Left lung (tissue), 10 donors: ENCODE measurements around the gene LMAN2L. TPM values are rescaled to one million over a fixed set of nuclear protein-coding genes. Genes with fewer than 3 reads are reported as not detected.

Experiments
- ATAC-seq: fragments of 200-7000 bp; cut with Tn5 transposase; one replicate; pipeline ENCODE4 v1.9.1; 2020; ENCODE audit warnings: moderate library complexity
- DNase-seq, 4 donors: peaks; one replicate each; pipeline ENCODE4 v3.0.0-alpha.2; 2013 to 2020
- H3K27ac ChIP-seq, 2 donors: fragments of 200-600 bp; sonication (generic) in 1 of 2; one replicate each; pipeline versions ENCODE4 v1.5.0 to v1.8.0; 2020 to 2021
- H3K27me3 ChIP-seq, 2 donors: fragments of 200-600 bp; sonication (generic) in 1 of 2; one replicate each; pipeline versions ENCODE4 v1.5.0 to v1.8.0; 2020 to 2021
- H3K36me3 ChIP-seq, 2 donors: fragments of 200-600 bp; sonication (generic) in 1 of 2; one replicate each; pipeline versions ENCODE4 v1.5.0 to v1.8.0; 2020 to 2021
- H3K4me1 ChIP-seq, 2 donors: fragments of 200-600 bp; one replicate each; pipeline ENCODE4 v1.8.0; 2021
- H3K4me3 ChIP-seq, 2 donors: fragments of 200-600 bp; sonication (generic) in 1 of 2; one replicate each; pipeline versions ENCODE4 v1.5.0 to v1.8.0; 2020 to 2021; ENCODE audit warnings: mild to moderate bottlenecking in 1 of 2
- H3K9me3 ChIP-seq, 2 donors: fragments of 200-600 bp; sonication (generic) in 1 of 2; one replicate each; pipeline versions ENCODE4 v1.5.0 to v1.8.0; 2020 to 2021
- intact Hi-C, 2 donors: fragments of 100-400 bp; cut with DNase I; formaldehyde crosslinking; loops; one replicate each; pipeline versions ENCODE4 v1.11.2 to v1.14.2; 2022
- polyA plus RNA-seq, 6 donors: library from polyadenylated mRNA; unstranded; fragments of 120-200 nt; gene quantifications; one replicate each; pipeline ENCODE4 v1.2.1, GENCODE V29; 2013; ENCODE audit not compliant: insufficient read length in 6 of 6
- total RNA-seq, 2 donors: library from RNA; stranded (reverse); fragmentation: NEBNext Ultra II Directional; extraction: Animal tissue kit (Norgen Biotek cat#: 25700); gene quantifications; one replicate each; pipeline ENCODE4 v1.2.1, GENCODE V29; 2021
- TF ChIP-seq, protein P1 (sequence below), 2 donors: fragments of 200-600 bp; sonication (generic) in 1 of 2; IDR thresholded peaks; one replicate each; pipeline versions ENCODE4 v1.5.0 to v1.8.0; 2021; ENCODE audit warnings: antibody characterized with exemption in 2 of 2
- donor health status: DM: no; HTN: yes; CAD: no.
- donor health status: DM: no; HTN: no; CAD: no.

Gene LMAN2L
- total and polyA plus RNA-seq, 8 donors, result 18.4 to 54.7 (median 47.6) TPM

- peaks cover 0 to 7% of the 10 kb centered on the region in 2 donors for H3K36me3 ChIP-seq
- DNase-seq, result peak in 3 of 4 donors; percentile 18 to 79 (median 60)
- intact Hi-C loops, result no loop called here
- no peaks in the 10 kb centered on the region for H3K9me3 ChIP-seq
- TF ChIP-seq, protein P1, sequence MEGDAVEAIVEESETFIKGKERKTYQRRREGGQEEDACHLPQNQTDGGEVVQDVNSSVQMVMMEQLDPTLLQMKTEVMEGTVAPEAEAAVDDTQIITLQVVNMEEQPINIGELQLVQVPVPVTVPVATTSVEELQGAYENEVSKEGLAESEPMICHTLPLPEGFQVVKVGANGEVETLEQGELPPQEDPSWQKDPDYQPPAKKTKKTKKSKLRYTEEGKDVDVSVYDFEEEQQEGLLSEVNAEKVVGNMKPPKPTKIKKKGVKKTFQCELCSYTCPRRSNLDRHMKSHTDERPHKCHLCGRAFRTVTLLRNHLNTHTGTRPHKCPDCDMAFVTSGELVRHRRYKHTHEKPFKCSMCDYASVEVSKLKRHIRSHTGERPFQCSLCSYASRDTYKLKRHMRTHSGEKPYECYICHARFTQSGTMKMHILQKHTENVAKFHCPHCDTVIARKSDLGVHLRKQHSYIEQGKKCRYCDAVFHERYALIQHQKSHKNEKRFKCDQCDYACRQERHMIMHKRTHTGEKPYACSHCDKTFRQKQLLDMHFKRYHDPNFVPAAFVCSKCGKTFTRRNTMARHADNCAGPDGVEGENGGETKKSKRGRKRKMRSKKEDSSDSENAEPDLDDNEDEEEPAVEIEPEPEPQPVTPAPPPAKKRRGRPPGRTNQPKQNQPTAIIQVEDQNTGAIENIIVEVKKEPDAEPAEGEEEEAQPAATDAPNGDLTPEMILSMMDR (IDR thresholded peaks at IDR 0.05), result no peak
- H3K27me3 ChIP-seq, result no peaks in the 10 kb centered on the region
- H3K4me1 ChIP-seq, result peaks cover 0 to 26% of the 10 kb centered on the region in 2 donors
- H3K4me3 ChIP-seq, result no peak overlapping the region
- peak; percentile 87 for ATAC-seq
- H3K27ac ChIP-seq, result no peak overlapping the region
Measured at GRCh38 chr2:96771796-96772618, 32.1 kb upstream of the LMAN2L start.

DNA sequence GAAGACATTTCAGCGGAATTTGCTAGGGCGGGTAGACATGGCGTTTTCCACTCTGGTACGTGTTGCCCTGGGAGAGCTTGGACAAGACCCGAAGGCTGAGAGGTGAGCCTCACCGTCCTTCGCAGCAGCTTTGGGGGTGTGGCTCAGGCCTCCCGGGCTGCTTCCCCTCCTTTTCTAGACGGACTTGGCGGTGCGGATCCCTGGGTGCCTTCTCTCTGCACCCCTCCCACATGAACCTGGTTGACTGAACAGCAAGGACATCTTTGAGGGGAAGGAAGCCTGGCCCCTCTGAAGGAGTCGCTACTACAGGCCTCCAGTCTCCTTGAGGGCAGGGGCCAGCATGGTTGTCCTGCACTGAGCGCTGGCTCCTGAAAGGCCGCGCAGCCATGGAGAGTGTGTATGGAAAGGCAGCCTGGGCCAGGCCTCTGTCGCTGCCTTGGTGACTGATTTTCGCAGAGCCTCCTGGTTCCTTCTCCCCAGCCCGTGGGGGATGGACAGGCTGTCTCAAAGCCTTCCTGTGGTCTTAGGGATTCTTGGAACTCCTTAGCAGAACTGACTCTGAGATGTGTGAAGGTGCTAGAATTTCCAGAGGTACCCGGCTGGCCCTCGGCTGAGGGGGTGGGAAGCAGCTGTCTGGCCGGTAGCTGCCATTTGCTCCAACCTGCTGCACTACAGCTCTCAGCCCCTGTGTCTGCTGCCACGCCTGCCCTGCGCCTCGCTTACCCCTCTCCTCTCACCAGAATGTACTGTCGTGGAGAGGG is 30.8 kb upstream of the LMAN2L start:
- DNase-seq (no peak), ATAC-seq (no peak)
- intact Hi-C loops, result no loop called here
- no peak overlapping the region for H3K27ac ChIP-seq
- TF ChIP-seq, protein P1 (IDR thresholded peaks at IDR 0.05), result no peak
- H3K27me3 ChIP-seq, result no peaks in the 10 kb centered on the region
- H3K4me1 ChIP-seq, result peaks cover 0 to 26% of the 10 kb centered on the region in 2 donors
- H3K9me3 ChIP-seq, result no peaks in the 10 kb centered on the region
- H3K36me3 ChIP-seq, result peaks cover 0 to 7% of the 10 kb centered on the region in 2 donors
- no peak overlapping the region for H3K4me3 ChIP-seq

GRCh38 chr2:96769814-96770213 is 29.9 kb upstream of the LMAN2L start:
- no peak overlapping the region for H3K4me3 ChIP-seq
- H3K27me3 ChIP-seq, result no peaks in the 10 kb centered on the region
- DNase-seq (peak in 1 of 4 donors; percentile 59), ATAC-seq (peak; percentile 38)
- no peaks in the 10 kb centered on the region for H3K9me3 ChIP-seq
- peaks cover 0 to 32% of the 10 kb centered on the region in 2 donors for H3K4me1 ChIP-seq
- intact Hi-C loops, result no loop called here
- H3K36me3 ChIP-seq, result peaks cover 0 to 7% of the 10 kb centered on the region in 2 donors
- TF ChIP-seq, protein P1 (IDR thresholded peaks at IDR 0.05), result no peak
- H3K27ac ChIP-seq, result no peak overlapping the region

DNA sequence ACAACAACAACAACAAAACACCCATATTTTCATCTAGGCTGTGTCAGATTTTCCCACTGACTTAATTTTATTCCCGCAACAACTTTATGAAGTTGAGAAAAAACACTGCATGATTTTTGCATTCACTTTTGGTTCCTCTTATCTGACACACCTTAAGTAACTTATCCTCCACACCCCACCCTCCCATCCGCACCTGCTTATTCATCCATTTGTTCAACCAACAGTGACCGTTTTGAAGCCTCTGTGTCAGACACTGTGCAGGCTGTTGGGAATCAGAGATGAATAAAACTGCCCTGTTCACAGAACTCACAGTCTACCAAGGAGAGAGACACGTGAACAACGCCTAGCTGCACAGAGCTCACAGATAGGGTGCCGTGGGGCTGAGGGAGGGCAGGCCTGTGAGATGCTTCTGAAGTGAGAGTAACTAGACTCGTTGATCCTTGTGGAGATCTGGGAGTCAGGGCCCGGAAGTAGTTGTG is 28.3 kb upstream of the LMAN2L start:
- intact Hi-C loops, result no loop called here
- TF ChIP-seq, protein P1 (IDR thresholded peaks at IDR 0.05), result no peak
- Histone ChIP-seq H3K9me3 (no peaks in the 10 kb centered on the region), H3K4me1 (peaks cover 11 to 32% of the 10 kb centered on the region in 2 donors), H3K27me3 (no peaks in the 10 kb centered on the region), H3K27ac (no peak overlapping the region), H3K36me3 (peaks cover 0 to 7% of the 10 kb centered on the region in 2 donors), H3K4me3 (no peak overlapping the region)
- DNase-seq (no peak), ATAC-seq (no peak)
